H1 (cell line): ENCODE results near the gene LRRC42. TPM values are rescaled to one million over a fixed set of nuclear protein-coding genes. Genes with fewer than 3 reads are reported as not detected.
A peak's percentile ranks its signal among the peaks of the same experiment; 100 is the strongest.

Experiments
- CTCF ChIA-PET: fragments of 300-600 bp; sonication (Branson Sonifier 250); formaldehyde crosslinking; loops from one replicate; lab custom pipeline; 2021; ENCODE audit not compliant: partially characterized antibody; lab: Charles Lee
- POLR2A ChIA-PET: fragments of 300-600 bp; sonication (Branson Sonifier 250); formaldehyde crosslinking; loops from one replicate; lab custom pipeline; 2021; ENCODE audit warnings: inconsistent platforms; ENCODE audit not compliant: partially characterized antibody; lab: Charles Lee
- DNase-seq, 2 experiments: peaks; one replicate each; pipeline versions ENCODE4 v3.0.0 to v3.0.0-alpha.2; 2010 to 2022; ENCODE audit warnings: low spot score in 2 of 2, low read depth in 1 of 2, mixed read lengths in 1 of 2
- FAIRE-seq: peaks from 2 replicates; lab custom pipeline; 2011; peaks lifted over from hg19 to GRCh38; lab: Jason Lieb, UNC
- H2AFZ ChIP-seq: 2 replicates; pipeline ENCODE4 v1.8.1; 2012; ENCODE audit warnings: low read length, inconsistent platforms
- H2AK5ac ChIP-seq: 2 replicates; pipeline ENCODE4 v1.6.1; 2013; ENCODE audit warnings: low read depth, low read length
- H2BK120ac ChIP-seq: replicated peaks from 2 replicates; pipeline ENCODE3; 2013; ENCODE audit warnings: low read depth, low read length, inconsistent platforms
- H2BK12ac ChIP-seq: 2 replicates; pipeline ENCODE4 v1.6.1; 2013; ENCODE audit warnings: low read depth, low read length
- H2BK15ac ChIP-seq: 2 replicates; pipeline ENCODE4 v1.6.1; 2013; ENCODE audit warnings: low read length
- H2BK20ac ChIP-seq: 2 replicates; pipeline ENCODE4 v1.6.1; 2013; ENCODE audit warnings: low read length
- H2BK5ac ChIP-seq: 2 replicates; pipeline ENCODE4 v1.6.1; 2013; ENCODE audit warnings: low read depth, low read length
- H3K14ac ChIP-seq: 2 replicates; pipeline ENCODE4 v1.6.1; 2013; ENCODE audit warnings: inconsistent platforms; ENCODE audit not compliant: insufficient read length
- H3K18ac ChIP-seq: 2 replicates; pipeline ENCODE4 v1.6.1; 2013; ENCODE audit warnings: low read length; ENCODE audit errors: extremely low read depth
- H3K23ac ChIP-seq: 2 replicates; pipeline ENCODE4 v1.6.1; 2013; ENCODE audit warnings: inconsistent platforms; ENCODE audit not compliant: insufficient read length
- H3K23me2 ChIP-seq: 2 replicates; pipeline ENCODE4 v1.6.1; 2013; ENCODE audit warnings: low read depth, low read length
- H3K27ac ChIP-seq: 2 replicates; pipeline ENCODE4 v1.6.1; 2011; ENCODE audit warnings: low read depth, low read length, inconsistent platforms
- H3K27me3 ChIP-seq, 4 experiments: replicated peaks in 1 of 4; 1 replicate in 1 of 4; 2 replicates in 3 of 4; pipeline versions ENCODE4 v1.6.1 to v1.8.1; 2011 to 2013; ENCODE audit warnings: low read length in 3 of 4, mild to moderate bottlenecking in 3 of 4, inconsistent platforms in 2 of 4, mixed read lengths in 2 of 4, moderate library complexity in 1 of 4; ENCODE audit not compliant: control insufficient read depth in 3 of 4, insufficient read depth in 3 of 4; ENCODE audit errors: extremely low read depth in 1 of 4
- H3K36me3 ChIP-seq, 4 experiments: 2 replicates each; pipeline versions ENCODE4 v1.6.1 to v1.8.1; 2011 to 2013; ENCODE audit warnings: mild to moderate bottlenecking in 4 of 4, low read length in 3 of 4, moderate library complexity in 2 of 4, control low read depth in 1 of 4, inconsistent platforms in 1 of 4; ENCODE audit not compliant: insufficient read depth in 4 of 4, control insufficient read depth in 2 of 4
- H3K4ac ChIP-seq: replicated peaks from 2 replicates; pipeline ENCODE3; 2013; ENCODE audit warnings: low read length, low read depth, mixed read lengths, inconsistent platforms; ENCODE audit not compliant: insufficient read length
- H3K4me1 ChIP-seq, 4 experiments: replicated peaks in 1 of 4; 1 replicate in 1 of 4; 2 replicates in 3 of 4; pipeline versions ENCODE4 v1.6.1 to v1.8.1; 2011 to 2013; ENCODE audit warnings: low read length in 3 of 4, inconsistent platforms in 2 of 4, mixed read lengths in 1 of 4; ENCODE audit not compliant: insufficient read depth in 4 of 4, control insufficient read depth in 3 of 4
- H3K4me2 ChIP-seq, 2 experiments: 2 replicates each; pipeline versions ENCODE4 v1.6.1 to v1.8.1; 2011 to 2013; ENCODE audit warnings: low read depth in 2 of 2, low read length in 2 of 2, control low read depth in 1 of 2, inconsistent platforms in 1 of 2, mild to moderate bottlenecking in 1 of 2; ENCODE audit not compliant: insufficient read depth in 1 of 2
- H3K4me3 ChIP-seq, 4 experiments: fragments of 200-600, 300-600 bp in 1 of 4; sonication (generic), shearing (Covaris generic), sonication (Bioruptor Twin) in 1 of 4; 2 replicates each; pipeline versions ENCODE4 v1.5.1 to v1.8.1; 2011 to 2016; ENCODE audit warnings: low read length in 4 of 4, low read depth in 3 of 4, control low read depth in 2 of 4, inconsistent platforms in 2 of 4, mild to moderate bottlenecking in 2 of 4, mixed read lengths in 1 of 4, moderate library complexity in 1 of 4; ENCODE audit not compliant: insufficient read depth in 2 of 4; ENCODE audit errors: extremely low read depth in 1 of 4
- H3K56ac ChIP-seq: replicated peaks from 2 replicates; pipeline ENCODE3; 2013; ENCODE audit warnings: low read depth, mild to moderate bottlenecking, mixed read lengths, low read length, inconsistent platforms; ENCODE audit not compliant: insufficient read length
- H3K79me1 ChIP-seq: 2 replicates; pipeline ENCODE4 v1.6.1; 2013; ENCODE audit warnings: low read depth, low read length, control low read depth
- H3K79me2 ChIP-seq, 2 experiments: 2 replicates each; pipeline versions ENCODE4 v1.6.1 to v1.8.1; 2012 to 2013; ENCODE audit warnings: low read length in 2 of 2, mild to moderate bottlenecking in 2 of 2, inconsistent platforms in 1 of 2; ENCODE audit not compliant: insufficient read depth in 2 of 2, control insufficient read depth in 1 of 2
- H3K9ac ChIP-seq, 4 experiments: replicated peaks in 1 of 4; 1 replicate in 1 of 4; 2 replicates in 3 of 4; pipeline versions ENCODE4 v1.6.1 to v1.8.1; 2011 to 2013; ENCODE audit warnings: low read depth in 3 of 4, low read length in 3 of 4, control low read depth in 2 of 4, mild to moderate bottlenecking in 2 of 4, moderate library complexity in 2 of 4, inconsistent platforms in 1 of 4; ENCODE audit errors: extremely low read depth in 1 of 4
- H3K9me3 ChIP-seq, 2 experiments: 2 replicates each; pipeline versions ENCODE4 v1.6.1 to v1.8.1; 2012 to 2013; ENCODE audit warnings: mild to moderate bottlenecking in 2 of 2, moderate library complexity in 2 of 2, control low read depth in 1 of 2, inconsistent platforms in 1 of 2, low read depth in 1 of 2, low read length in 1 of 2, mixed read lengths in 1 of 2; ENCODE audit not compliant: insufficient read depth in 2 of 2
- H4K20me1 ChIP-seq, 2 experiments: replicated peaks in 1 of 2; 2 replicates each; pipeline versions ENCODE3 to v1.8.1; 2011 to 2013; ENCODE audit warnings: inconsistent platforms in 2 of 2, low read length in 2 of 2, mild to moderate bottlenecking in 1 of 2; ENCODE audit not compliant: insufficient read depth in 2 of 2, control insufficient read depth in 1 of 2
- H4K5ac ChIP-seq: 2 replicates; pipeline ENCODE4 v1.6.1; 2013; ENCODE audit warnings: low read length, low read depth, mixed read lengths, inconsistent platforms; ENCODE audit not compliant: insufficient read length
- H4K8ac ChIP-seq: 2 replicates; pipeline ENCODE4 v1.8.0; 2013; ENCODE audit warnings: mild to moderate bottlenecking, moderate library complexity, low read length, inconsistent platforms; ENCODE audit not compliant: insufficient read depth; ENCODE audit errors: extremely low read depth
- H4K91ac ChIP-seq: replicated peaks from 2 replicates; pipeline ENCODE3; 2013; ENCODE audit warnings: low read length, mixed read lengths, inconsistent platforms; ENCODE audit not compliant: insufficient read length
- JUN ChIP-seq: IDR thresholded peaks from 2 replicates; pipeline ENCODE4 v1.6.1; 2011; ENCODE audit warnings: low read depth, mild to moderate bottlenecking, improper control_type of control experiment, low read length
- TBP ChIP-seq: IDR thresholded peaks from 2 replicates; pipeline ENCODE4 v1.6.1; 2011; ENCODE audit warnings: low read depth, low read length, improper control_type of control experiment
- TEAD4 ChIP-seq: IDR thresholded peaks from 2 replicates; pipeline ENCODE4 v1.6.1; 2012; ENCODE audit warnings: low read depth, low read length, inconsistent platforms, mixed read lengths
- WGBS, 2 experiments: shearing (Covaris generic) in 1 of 2; methylation state at CpG; one replicate each; pipeline versions ENCODE4 v1.1.6 to v1.1.7; 2013 to 2015; ENCODE audit warnings: low lambda C conversion rate in 2 of 2, mixed read lengths in 2 of 2, inconsistent platforms in 1 of 2, low coverage in 1 of 2, missing lambda C conversion rate in 1 of 2; ENCODE audit not compliant: insufficient replicate concordance in 2 of 2, insufficient coverage in 1 of 2, insufficient read length in 1 of 2; ENCODE audit errors: extremely low coverage in 1 of 2, missing lambda C conversion rate in 1 of 2; 5-methylcytosine and 5-hydroxymethylcytosine counted together
- polyA plus RNA-seq, 7 experiments: library from polyadenylated mRNA; depleted of rRNA in 3 of 7; stranded (reverse) in 5 of 7; unstranded in 2 of 7; fragments of >200 nt in 5 of 7; fragments of 200-250 nt in 2 of 7; gene quantifications; 1 replicate in 5 of 7; 2 replicates in 1 of 7; 4 replicates in 1 of 7; pipeline versions ENCODE4 v1.2.1 to v1.2.3, GENCODE V29; 2011 to 2013; ENCODE audit warnings: missing spikeins in 2 of 7, mixed read lengths in 2 of 7
- total RNA-seq: library from RNA; stranded (reverse); fragmentation: NEBNext Ultra II Directional; extraction: Animal tissue kit (Norgen Biotek cat#: 25700); gene quantifications from 2 replicates; pipeline ENCODE4 v1.2.1, GENCODE V29; 2021

Gene LRRC42
- total and polyA plus RNA-seq, 2 of the 8 experiments (the other 6 are each of a cell fraction or from before 2014, with no cell fraction given), result 38.2 to 54.1 TPM

- no peak for TF ChIP-seq JUN
- TF ChIP-seq TEAD4, result 0 out of 2 replicates have a peak, but pooled peaks have one; percentile 22
- TF ChIP-seq TBP, result no peak
- H3K79me1 ChIP-seq, result peaks cover 9% of the 10 kb centered on the region
- H4K5ac ChIP-seq, result no peak overlapping the region
- no peak overlapping the region for H3K4me3 ChIP-seq
- no peak overlapping the region for H2BK20ac ChIP-seq
- peaks cover 13% of the 10 kb centered on the region for H3K23me2 ChIP-seq
- H3K4me1 ChIP-seq, result peaks cover 0 to 8% (median 5%) of the 10 kb centered on the region in 4 experiments; a peak in 6 of 7 replicates
- 88% methylated on average over 7 of the region's 7 CpGs; no CpG with 5 or more reads in 1 of the 2 experiments for WGBS, 2 experiments
- CTCF ChIA-PET, result interaction anchor here (1.0 to 1.3 kb wide), 4 partner anchors 11 to 52 kb away, joined by 3 read pairs; no protein-coding TSS in a partner anchor
- H3K79me2 ChIP-seq, result peaks cover 0 to 21% of the 10 kb centered on the region in 2 experiments; a peak in 2 of 4 replicates
- peaks cover 0 to 1% of the 10 kb centered on the region in 2 experiments for H4K20me1 ChIP-seq
- no peak overlapping the region for H3K14ac ChIP-seq
- H2AFZ ChIP-seq, result no peak overlapping the region
- DNase-seq (no peak), FAIRE-seq (no peak)
- no peak overlapping the region for H2BK12ac ChIP-seq
- no peak overlapping the region for H2BK15ac ChIP-seq
- POLR2A ChIA-PET, result interaction anchor here (1.2 kb wide), 1 partner anchor 212 kb away, joined by 3 read pairs; no protein-coding TSS in a partner anchor
- no peak overlapping the region for H3K9ac ChIP-seq
- H3K27me3 ChIP-seq, result no peaks in the 10 kb centered on the region
- H2AK5ac ChIP-seq, result no peak overlapping the region
- peak overlapping the region in 1 of 2 experiments; percentile 9; a peak in 1 of 4 replicates for H3K4me2 ChIP-seq
- H2BK5ac ChIP-seq, result no peak overlapping the region
- H3K36me3 ChIP-seq, result peaks cover 0 to 4% (median 0%) of the 10 kb centered on the region in 4 experiments; a peak in 3 of 8 replicates
- H4K8ac ChIP-seq, result no peak overlapping the region
- H3K9me3 ChIP-seq, result no peaks in the 10 kb centered on the region
- no peak overlapping the region for H3K18ac ChIP-seq
- no peak overlapping the region for H4K91ac ChIP-seq
- no peak overlapping the region for H3K4ac ChIP-seq
- H3K23ac ChIP-seq, result no peak overlapping the region
- H3K27ac ChIP-seq, result no peak overlapping the region
- no peak overlapping the region for H2BK120ac ChIP-seq
- H3K56ac ChIP-seq, result no peak overlapping the region
These were observed 3.8 kb upstream of the LRRC42 start for GRCh38 chr1:53942127-53942957.
